PFSK-1 (cell line): ENCODE measurements around the gene DIP2B.

Source experiments
- FOXP2 ChIP-seq: optimal IDR thresholded peaks from 2 replicates; pipeline ENCODE3; 2011; ENCODE audit warnings: borderline replicate concordance, control low read depth, inconsistent platforms; ENCODE audit not compliant: insufficient read depth; ENCODE audit errors: extremely low read length, extremely low read depth
- POLR2AphosphoS5 ChIP-seq: IDR thresholded peaks from 2 replicates; pipeline ENCODE4 v1.6.1; 2012; ENCODE audit warnings: low read depth, mild to moderate bottlenecking, control low read depth, low read length, moderate library complexity
- REST ChIP-seq, 2 experiments: IDR thresholded peaks; 2 replicates each; pipeline versions ENCODE4 v1.6.1 to v1.8.0; 2011 to 2012; ENCODE audit warnings: low read depth in 2 of 2, low read length in 2 of 2, control low read depth in 1 of 2, inconsistent platforms in 1 of 2, mild to moderate bottlenecking in 1 of 2, moderate library complexity in 1 of 2; ENCODE audit not compliant: insufficient read depth in 1 of 2
- SIN3A ChIP-seq: IDR thresholded peaks from 2 replicates; pipeline ENCODE4 v1.6.1; 2012; ENCODE audit warnings: mild to moderate bottlenecking, low read length, moderate library complexity, borderline replicate concordance; ENCODE audit not compliant: insufficient read depth
- TAF1 ChIP-seq: IDR thresholded peaks from 2 replicates; pipeline ENCODE4 v1.6.1; 2012; ENCODE audit warnings: low read length, control low read depth, borderline replicate concordance; ENCODE audit not compliant: insufficient read depth

GRCh38 chr12:50650285-50650684, 145.5 kb downstream of the DIP2B start:
- no peak for TF ChIP-seq POLR2AphosphoS5
- no peak for TF ChIP-seq REST (IDR thresholded peaks at IDR 0.05; ENCODE audit: insufficient read depth in 1 of 2, low read depth in 2 of 2, low read length in 2 of 2)
- no peak for TF ChIP-seq SIN3A
- TF ChIP-seq TAF1: no peak
- TF ChIP-seq FOXP2: no peak
